Neural progenitor cell (in vitro differentiated cells): Measurements from ENCODE around the gene HP. TPM values are rescaled to one million over a fixed set of nuclear protein-coding genes. Genes with fewer than 3 reads are reported as not detected.

ENCODE experiments used
- DNase-seq: peaks from one replicate; pipeline ENCODE4 v3.0.0-alpha.2; 2016; ENCODE audit warnings: low spot score
- H2AFZ ChIP-seq: fragments of 200-600 bp; sonication (generic); replicated peaks from 2 replicates; pipeline ENCODE4 v1.6.1; 2016; ENCODE audit warnings: antibody characterized with exemption
- H3F3A ChIP-seq: fragments of 200-600 bp; sonication (generic); 2 replicates; pipeline ENCODE4 v1.6.1; 2016; ENCODE audit warnings: antibody characterized with exemption, low read depth
- H3K27ac ChIP-seq: fragments of 200-600 bp; sonication (generic); 2 replicates; pipeline ENCODE4 v1.5.1; 2016; ENCODE audit warnings: mild to moderate bottlenecking
- H3K27me3 ChIP-seq: fragments of 200-600 bp; sonication (generic); 2 replicates; pipeline ENCODE4 v1.6.1; 2016; ENCODE audit warnings: mild to moderate bottlenecking, moderate library complexity
- H3K36me3 ChIP-seq: fragments of 200-600 bp; sonication (generic); 2 replicates; pipeline ENCODE4 v1.5.1; 2016
- H3K4me1 ChIP-seq: fragments of 200-600 bp; sonication (generic); 2 replicates; pipeline ENCODE4 v1.6.1; 2016; ENCODE audit warnings: mixed run types
- H3K4me2 ChIP-seq: fragments of 200-600 bp; sonication (generic); 2 replicates; pipeline ENCODE4 v1.6.1; 2016
- H3K4me3 ChIP-seq: fragments of 200-600 bp; sonication (generic); 2 replicates; pipeline ENCODE4 v1.5.1; 2016
- H3K79me2 ChIP-seq: fragments of 200-600 bp; sonication (generic); 2 replicates; pipeline ENCODE4 v1.6.1; 2016; ENCODE audit warnings: low read depth
- H3K9ac ChIP-seq: fragments of 200-600 bp; sonication (generic); 2 replicates; pipeline ENCODE4 v1.6.1; 2016
- H3K9me3 ChIP-seq: fragments of 200-600 bp; sonication (generic); 2 replicates; pipeline ENCODE4 v1.5.1; 2016; ENCODE audit warnings: low read depth
- H4K20me1 ChIP-seq: fragments of 200-600 bp; sonication (generic); 2 replicates; pipeline ENCODE4 v1.6.1; 2016; ENCODE audit warnings: low read depth
- H3K27ac Mint-ChIP-seq: 3 replicates; pipeline ENCODE4 v1.8.0; 2021; ENCODE audit warnings: mixed read lengths
- H3K27me3 Mint-ChIP-seq: 2 replicates; pipeline ENCODE4 v1.8.0; 2022; ENCODE audit warnings: low read depth, mild to moderate bottlenecking, inconsistent platforms, moderate library complexity, mixed read lengths; ENCODE audit not compliant: insufficient read depth
- H3K36me3 Mint-ChIP-seq: 3 replicates; pipeline ENCODE4 v1.8.0; 2021; ENCODE audit warnings: mixed read lengths
- H3K4me1 Mint-ChIP-seq: 3 replicates; pipeline ENCODE4 v1.8.0; 2021; ENCODE audit warnings: mixed read lengths
- H3K4me3 Mint-ChIP-seq: 3 replicates; pipeline ENCODE4 v1.8.0; 2021; ENCODE audit warnings: mild to moderate bottlenecking, moderate library complexity, mixed read lengths
- H3K9me3 Mint-ChIP-seq: 3 replicates; pipeline ENCODE4 v1.8.0; 2020; ENCODE audit warnings: mixed read lengths
- CTCF ChIP-seq: fragments of 200-600 bp; sonication (generic); IDR thresholded peaks from 2 replicates; pipeline ENCODE4 v1.5.1; 2017; ENCODE audit warnings: antibody characterized with exemption, mild to moderate bottlenecking
- EZH2 ChIP-seq: fragments of 200-600 bp; sonication (generic); IDR thresholded peaks from 2 replicates; pipeline ENCODE4 v1.6.1; 2017; ENCODE audit warnings: antibody characterized with exemption, mild to moderate bottlenecking, moderate library complexity
- EZH2phosphoT487 ChIP-seq: fragments of 200-600 bp; sonication (generic); IDR thresholded peaks from 2 replicates; pipeline ENCODE4 v1.6.1; 2017; ENCODE audit warnings: antibody characterized with exemption
- total RNA-seq: library from RNA; depleted of rRNA; stranded (reverse); fragments of >200 nt; gene quantifications from 2 replicates; pipeline ENCODE4 v1.2.3, GENCODE V29; 2015; ENCODE audit warnings: low replicate concordance

The HP gene
- total RNA-seq, 1 donor from 2014 or later, result not detected

DNA sequence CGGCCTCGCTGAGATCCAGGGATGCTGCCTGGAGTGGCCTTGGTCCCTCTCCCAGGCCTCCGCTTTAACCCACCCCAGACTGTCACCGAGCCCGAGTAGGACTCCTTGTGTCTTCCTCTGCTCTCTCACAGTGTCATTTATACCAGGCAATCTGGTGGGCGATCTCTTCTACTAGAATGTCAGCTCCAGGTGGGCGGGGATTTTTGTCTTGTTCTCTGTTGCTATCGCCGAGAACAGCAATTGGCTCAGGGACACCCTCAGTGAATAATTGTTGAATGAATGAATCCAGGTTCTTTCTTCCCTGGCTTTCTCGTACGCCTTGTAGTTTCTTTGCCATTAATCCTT is 39.9 kb downstream of the HP start:
- Histone ChIP-seq H3K4me1 (peaks cover 11% of the 10 kb centered on the region), H3K9me3 (no peaks in the 10 kb centered on the region), H3K27me3 (no peaks in the 10 kb centered on the region), H3K4me3 (peak overlapping the region; percentile 75), H3F3A (peaks cover 10% of the 10 kb centered on the region), H3K4me2 (peak overlapping the region; percentile 87), H3K36me3 (no peaks in the 10 kb centered on the region), H3K9ac (peak overlapping the region; percentile 91), H4K20me1 (no peaks in the 10 kb centered on the region), H3K79me2 (peaks cover 55% of the 10 kb centered on the region), H3K27ac (no peak overlapping the region), H2AFZ (peak overlapping the region; percentile 45)
- peak overlapping the region; percentile 70 for H3K27ac Mint-ChIP-seq
- DNase-seq, result peak; percentile 62
- peak overlapping the region; percentile 99 for H3K4me3 Mint-ChIP-seq
- peaks cover 19% of the 10 kb centered on the region for H3K4me1 Mint-ChIP-seq
- H3K27me3 Mint-ChIP-seq, result no peaks in the 10 kb centered on the region
- H3K9me3 Mint-ChIP-seq, result no peaks in the 10 kb centered on the region
- H3K36me3 Mint-ChIP-seq, result peaks cover 20% of the 10 kb centered on the region
- no peak for TF ChIP-seq CTCF
- no peak for TF ChIP-seq EZH2phosphoT487
- no peak for TF ChIP-seq EZH2

DNA sequence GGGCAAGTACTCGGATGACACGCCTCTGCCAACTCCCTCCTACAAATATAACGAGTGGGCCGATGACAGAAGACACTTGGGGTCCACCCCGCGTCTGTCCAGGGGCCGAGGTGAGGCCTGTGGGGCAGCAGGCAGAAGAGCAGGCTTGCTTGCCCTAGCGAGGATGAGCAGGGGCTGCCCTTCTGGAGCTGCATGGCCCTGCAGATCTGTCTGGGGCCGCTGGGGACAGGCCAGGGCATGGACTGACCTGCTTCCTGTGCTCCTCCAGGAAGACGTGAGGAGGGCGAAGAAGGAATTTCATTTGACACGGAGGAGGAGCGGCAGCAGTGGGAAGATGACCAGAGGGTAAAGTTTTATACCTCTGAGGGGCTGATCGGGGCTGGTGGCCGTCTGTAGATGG is 44.6 kb downstream of the HP start:
- peaks cover 9% of the 10 kb centered on the region for H3K4me1 Mint-ChIP-seq
- H3K27me3 Mint-ChIP-seq, result no peaks in the 10 kb centered on the region
- Histone ChIP-seq H3K36me3 (peaks cover 3% of the 10 kb centered on the region), H3K4me2 (no peak overlapping the region), H2AFZ (no peak overlapping the region), H3K27ac (no peak overlapping the region), H3K9ac (no peak overlapping the region), H3K4me1 (peaks cover 6% of the 10 kb centered on the region), H3K4me3 (no peak overlapping the region), H3F3A (no peaks in the 10 kb centered on the region), H4K20me1 (peaks cover 4% of the 10 kb centered on the region), H3K9me3 (no peaks in the 10 kb centered on the region), H3K79me2 (peaks cover 30% of the 10 kb centered on the region), H3K27me3 (no peaks in the 10 kb centered on the region)
- TF ChIP-seq EZH2phosphoT487 (no peak), CTCF (no peak), EZH2 (no peak)
- peak; percentile 8 for DNase-seq
- no peak overlapping the region for H3K4me3 Mint-ChIP-seq
- H3K36me3 Mint-ChIP-seq, result peaks cover 29% of the 10 kb centered on the region
- no peaks in the 10 kb centered on the region for H3K9me3 Mint-ChIP-seq
- no peak overlapping the region for H3K27ac Mint-ChIP-seq

GRCh38 chr16:72099377-72099818 is 45.1 kb downstream of the HP start:
- no peak for TF ChIP-seq EZH2
- peak; percentile 65 for TF ChIP-seq CTCF
- Histone ChIP-seq H3K4me3 (no peak overlapping the region), H3K27ac (no peak overlapping the region), H4K20me1 (peaks cover 4% of the 10 kb centered on the region), H3K79me2 (peaks cover 25% of the 10 kb centered on the region), H3K9me3 (no peaks in the 10 kb centered on the region), H3F3A (no peaks in the 10 kb centered on the region), H3K36me3 (peaks cover 3% of the 10 kb centered on the region), H3K4me2 (no peak overlapping the region), H3K9ac (no peak overlapping the region), H3K4me1 (peaks cover 6% of the 10 kb centered on the region), H3K27me3 (no peaks in the 10 kb centered on the region), H2AFZ (no peak overlapping the region)
- H3K9me3 Mint-ChIP-seq, result no peaks in the 10 kb centered on the region
- DNase-seq, result peak; percentile 76
- H3K4me1 Mint-ChIP-seq, result peaks cover 9% of the 10 kb centered on the region
- peaks cover 29% of the 10 kb centered on the region for H3K36me3 Mint-ChIP-seq
- H3K27ac Mint-ChIP-seq, result no peak overlapping the region
- no peak overlapping the region for H3K4me3 Mint-ChIP-seq
- no peaks in the 10 kb centered on the region for H3K27me3 Mint-ChIP-seq

- Histone ChIP-seq H3K4me1 (no peaks in the 10 kb centered on the region), H4K20me1 (peaks cover 4% of the 10 kb centered on the region), H3K4me2 (no peak overlapping the region), H3K9me3 (no peaks in the 10 kb centered on the region), H3F3A (no peaks in the 10 kb centered on the region), H3K36me3 (peaks cover 3% of the 10 kb centered on the region), H3K4me3 (no peak overlapping the region), H3K27ac (no peak overlapping the region), H3K27me3 (no peaks in the 10 kb centered on the region), H2AFZ (no peak overlapping the region), H3K79me2 (peaks cover 7% of the 10 kb centered on the region), H3K9ac (no peak overlapping the region)
- peaks cover 2% of the 10 kb centered on the region for H3K27me3 Mint-ChIP-seq
- H3K36me3 Mint-ChIP-seq, result peaks cover 37% of the 10 kb centered on the region
- no peak overlapping the region for H3K4me3 Mint-ChIP-seq
- no peak for DNase-seq
- H3K27ac Mint-ChIP-seq, result no peak overlapping the region
- no peaks in the 10 kb centered on the region for H3K9me3 Mint-ChIP-seq
- TF ChIP-seq EZH2, result no peak
- no peak for TF ChIP-seq EZH2phosphoT487
- no peak for TF ChIP-seq CTCF
- H3K4me1 Mint-ChIP-seq, result no peaks in the 10 kb centered on the region
Measured at GRCh38 chr16:72101195-72101594, 46.9 kb downstream of the HP start.
